T1000 (cell line): ENCODE measurements around the gene CHST8.
"Not testable (repeated sequence)": the region's sequence is repeated elsewhere in the genome, so short reads cannot be mapped to it uniquely, and the experiment has no call there.

Experiments used
- DNase-seq: peaks from one replicate; lab custom pipeline; 2025; ENCODE audit warnings: mixed read lengths; lab: John Stamatoyannopoulos, UW

The CHST8 gene

GRCh38 chr19:33621811-33622504, at the start of gene CHST8:
CHST8 (plus strand) TSS chr19:33621953; CDS start chr19:33689262, 67,309 bp downstream.
- DNase-seq = no peak

DNA sequence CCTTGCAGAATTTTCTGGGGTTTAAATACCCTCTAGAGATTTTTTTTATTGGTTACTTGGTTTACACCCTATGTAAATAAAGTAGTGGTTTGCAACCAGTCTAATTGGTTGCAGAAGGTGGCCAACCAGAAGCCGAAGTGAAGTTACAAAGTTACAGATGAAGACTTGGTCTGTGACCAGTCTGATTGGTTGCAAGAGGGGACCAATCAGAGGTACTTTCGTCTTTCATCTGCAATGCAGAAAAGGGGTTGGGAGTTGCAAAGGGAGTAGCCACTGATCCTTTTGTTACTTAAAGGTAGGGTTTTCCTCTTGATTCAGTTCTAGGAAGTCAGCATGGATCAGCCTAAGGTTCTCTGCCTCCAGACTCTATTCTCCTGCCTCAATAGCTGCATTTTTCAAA, 48.8 kb upstream of the CHST8 start:
- no peak for DNase-seq

GRCh38 chr19:33574824-33575223, 46.9 kb upstream of the CHST8 start:
- no peak for DNase-seq

DNA sequence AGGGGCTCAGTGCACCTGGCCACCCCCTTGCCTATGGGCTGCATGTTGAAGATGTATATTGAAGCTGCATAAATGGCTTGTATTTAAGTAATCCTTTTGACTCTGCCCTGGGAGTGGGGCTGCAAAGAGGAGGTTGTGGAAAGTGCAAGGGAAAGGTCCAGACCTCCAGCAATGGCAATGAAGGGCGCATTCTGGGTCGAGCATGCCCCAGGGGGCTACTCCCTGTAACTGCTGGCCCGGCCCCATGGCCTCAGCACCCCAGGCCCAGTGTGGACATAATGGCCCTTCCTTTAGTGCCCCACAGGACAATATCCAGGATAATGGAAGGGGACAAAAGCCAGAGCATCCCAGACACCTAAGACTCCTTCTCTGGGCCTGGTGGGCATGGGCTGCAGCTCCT, 43.1 kb upstream of the CHST8 start:
- DNase-seq = no peak

DNA sequence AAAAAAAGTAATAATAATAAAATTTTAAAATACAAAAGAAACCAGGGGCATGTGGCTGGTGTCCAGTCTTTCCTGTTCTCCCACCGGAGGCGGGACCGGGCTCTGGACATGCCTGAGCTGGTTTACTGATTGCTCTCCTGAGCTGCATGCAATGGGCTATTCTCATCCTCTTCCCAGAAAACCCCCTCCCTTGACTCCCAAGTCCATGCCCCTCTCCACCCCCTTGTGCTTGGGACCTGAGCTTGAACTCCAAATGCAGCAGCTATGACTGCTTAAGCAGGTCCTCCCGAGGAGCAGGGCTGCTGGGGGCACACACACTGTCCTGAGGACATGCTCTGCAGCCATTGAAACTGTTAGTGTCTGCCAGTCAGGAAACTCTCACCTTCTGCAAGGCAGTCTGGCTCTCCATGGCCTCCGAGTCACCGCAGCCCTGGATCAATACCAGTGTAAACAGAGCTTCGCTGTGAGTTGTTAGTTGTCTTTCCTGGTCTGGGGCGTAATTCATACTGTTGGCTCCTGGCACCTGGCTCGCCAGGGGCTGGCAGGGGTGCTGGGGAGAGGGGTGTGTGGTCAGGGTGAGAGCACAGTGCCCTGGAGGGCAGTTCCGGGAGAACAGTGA, 41.6 kb upstream of the CHST8 start:
- no peak for DNase-seq

DNA sequence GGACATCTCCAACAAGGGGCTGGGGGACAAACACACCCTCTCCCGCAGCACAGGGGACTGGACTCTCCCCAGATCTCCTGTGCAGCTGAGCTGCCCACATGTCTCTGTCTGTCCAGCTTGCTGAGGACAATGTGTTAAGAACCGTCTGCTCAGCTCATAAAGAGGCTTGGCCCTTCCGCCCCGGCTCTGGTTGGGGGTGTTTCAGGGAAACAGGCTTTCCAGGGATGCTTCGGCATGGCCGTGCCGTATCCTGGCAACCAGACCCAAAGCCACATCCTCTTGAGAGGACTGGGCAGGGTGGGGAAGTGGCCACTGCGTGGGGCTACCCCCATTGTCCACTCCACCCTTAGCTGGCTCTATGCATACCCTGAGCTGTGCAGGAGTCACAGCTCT, 41.1 kb upstream of the CHST8 start:
- DNase-seq = no peak

GRCh38 chr19:33582914-33583313, 38.8 kb upstream of the CHST8 start:
- no peak for DNase-seq

GRCh38 chr19:33587150-33587549, 34.6 kb upstream of the CHST8 start:
- DNase-seq = no peak

DNA sequence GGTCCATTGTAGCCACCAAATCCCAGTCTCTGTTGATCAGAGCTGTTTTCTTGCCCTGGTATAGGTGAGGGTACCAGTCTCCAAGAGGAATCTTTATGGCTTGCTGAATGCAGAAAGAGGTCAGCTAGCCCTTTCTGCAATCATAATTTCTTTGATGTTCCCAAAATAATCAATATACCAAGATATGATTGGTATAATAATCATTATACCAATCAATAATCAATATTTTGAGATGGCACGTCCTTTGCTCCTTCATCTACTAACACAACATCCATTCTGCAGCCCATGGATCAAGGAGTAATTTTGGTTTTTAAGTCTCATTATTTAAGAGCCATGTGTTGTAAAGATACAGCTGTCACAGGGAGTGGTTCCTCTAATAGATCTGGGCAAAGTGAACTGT, 31.5 kb upstream of the CHST8 start:
- no peak for DNase-seq

GRCh38 chr19:33595783-33596182, 26.0 kb upstream of the CHST8 start:
- DNase-seq = no peak

DNA sequence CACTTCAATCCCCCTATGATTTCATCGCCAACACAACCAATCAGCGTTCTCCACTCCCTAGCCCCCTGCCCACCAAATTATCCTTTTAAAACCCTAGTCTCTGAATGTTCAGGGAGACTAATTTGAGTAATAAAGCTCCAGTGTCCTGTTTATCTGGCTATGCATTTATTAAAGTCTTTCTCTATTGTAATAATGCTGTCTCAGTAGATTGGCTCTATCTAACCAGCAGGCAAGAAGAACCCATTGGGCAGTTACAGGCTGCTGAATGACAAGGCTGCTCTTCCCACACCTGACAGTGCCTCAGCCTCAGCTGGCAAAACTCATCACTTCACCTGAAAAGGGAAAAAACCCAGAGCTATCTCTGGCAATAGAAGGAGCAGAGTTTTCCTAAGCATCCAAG, 20.2 kb upstream of the CHST8 start:
- DNase-seq = no peak

DNA sequence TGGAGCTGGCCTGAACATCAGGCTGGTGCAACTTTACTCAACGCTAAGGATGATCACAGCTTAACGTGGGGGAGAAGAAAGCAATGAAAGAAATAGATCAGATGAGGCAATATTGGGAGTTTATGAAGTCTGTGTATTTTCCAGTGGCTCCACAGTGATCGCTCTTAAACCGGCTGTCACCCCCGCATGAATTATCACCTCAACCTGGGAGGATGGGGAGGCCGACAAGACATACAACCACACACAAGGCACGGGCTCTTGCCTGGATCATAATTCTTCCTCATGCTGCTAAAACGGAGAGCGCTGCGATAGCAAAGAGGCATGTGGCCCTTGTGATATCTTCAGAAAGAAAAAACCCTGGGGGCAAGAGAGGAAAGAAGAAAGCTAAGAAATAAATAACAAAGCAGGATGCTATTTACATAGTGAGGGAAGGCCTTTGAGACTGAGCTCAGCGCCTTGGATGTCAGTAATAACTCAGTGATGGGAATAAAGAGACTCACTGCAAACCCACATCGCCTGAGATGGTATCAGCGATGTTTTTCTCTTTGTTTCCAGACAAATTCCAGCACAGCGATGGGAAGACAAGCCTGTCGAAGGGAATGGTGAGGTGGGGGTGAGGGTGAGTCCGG, 19.1 kb upstream of the CHST8 start:
- DNase-seq = no peak

GRCh38 chr19:33603377-33603776, 18.4 kb upstream of the CHST8 start:
- no peak for DNase-seq

DNA sequence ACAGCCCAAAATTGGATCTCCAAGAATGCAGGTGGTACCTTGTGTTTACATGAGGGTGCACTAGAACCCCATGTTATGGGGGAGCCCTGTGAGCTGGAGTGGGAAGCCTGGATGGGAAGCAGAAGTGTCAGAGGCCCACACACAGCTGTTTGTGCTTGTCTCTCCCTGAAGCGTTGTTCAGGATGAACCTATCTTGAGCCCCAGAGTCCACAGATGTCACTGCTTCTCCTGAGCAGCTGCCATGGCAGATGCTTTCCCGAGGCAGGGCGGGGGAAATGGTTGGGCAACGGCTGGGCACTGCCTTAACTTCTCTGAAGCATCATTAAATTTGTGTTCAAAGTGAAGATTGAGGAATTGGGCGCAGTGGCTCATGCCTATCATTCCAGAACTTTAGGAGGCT, 17.1 kb upstream of the CHST8 start:
- no peak for DNase-seq

DNA sequence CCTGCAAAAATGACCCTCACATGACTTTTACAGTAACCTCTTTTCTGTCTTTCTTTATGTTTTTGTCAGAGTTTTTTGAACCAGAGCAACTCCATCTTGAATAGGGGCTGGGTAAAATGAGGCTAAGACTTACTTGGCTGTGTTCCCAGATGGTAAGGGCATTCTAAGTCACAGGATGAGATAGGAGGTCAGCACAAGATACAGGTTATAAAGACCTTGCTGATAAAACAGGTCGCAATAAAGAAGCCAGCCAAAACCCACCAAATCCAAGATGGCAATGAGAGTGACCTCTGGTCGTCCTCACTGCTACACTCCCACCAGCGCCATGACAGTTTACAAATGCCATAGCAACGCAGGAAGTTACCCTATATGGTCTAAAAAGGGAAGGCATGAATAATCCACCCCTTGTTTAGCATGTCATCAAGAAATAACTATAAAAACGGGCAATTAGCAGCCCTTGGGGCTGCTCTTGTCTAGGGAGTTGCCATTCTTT, 15.9 kb upstream of the CHST8 start:
- not testable (repeated sequence) for DNase-seq

- DNase-seq = no peak
These were observed 15.2 kb upstream of the CHST8 start for GRCh38 chr19:33606556-33606955.

DNA sequence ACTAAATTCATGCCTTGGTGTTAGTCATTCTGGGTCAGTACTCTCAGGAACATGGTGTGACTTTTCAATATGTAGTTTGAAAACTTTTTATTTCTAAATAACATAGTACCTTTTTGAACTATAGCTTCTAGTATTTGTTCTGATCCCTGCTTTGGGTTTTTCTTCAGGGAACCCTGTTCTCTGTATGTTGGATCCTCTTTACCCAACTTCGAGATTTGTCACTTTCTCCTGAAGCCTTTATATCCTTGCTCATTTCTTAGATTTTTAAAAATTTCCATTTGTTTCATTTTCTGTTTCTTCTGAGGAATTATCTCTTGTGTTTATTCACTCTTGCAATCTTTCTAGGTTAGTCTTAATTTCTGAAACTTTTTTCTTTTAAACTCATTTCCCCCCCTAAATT, 12.4 kb upstream of the CHST8 start:
- no peak for DNase-seq

DNA sequence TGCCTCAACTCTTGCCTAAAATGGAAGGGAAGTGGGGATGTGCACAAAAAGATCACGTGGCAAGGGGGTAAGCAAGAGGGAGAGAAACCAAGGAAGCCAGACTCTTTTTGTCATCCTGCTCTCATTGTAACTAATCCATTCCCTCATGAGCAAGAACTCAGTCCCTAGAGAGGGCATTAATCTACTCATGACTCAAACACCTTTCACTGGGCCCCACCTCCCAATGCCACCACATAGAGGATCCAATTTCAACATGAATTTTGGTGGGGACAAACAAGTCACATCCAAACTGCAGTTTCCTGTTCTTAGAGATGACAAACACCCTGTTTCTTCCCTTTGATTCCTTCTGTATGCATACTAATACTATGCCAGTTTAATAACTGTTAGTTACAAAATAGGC, 11.2 kb upstream of the CHST8 start:
- no peak for DNase-seq

DNA sequence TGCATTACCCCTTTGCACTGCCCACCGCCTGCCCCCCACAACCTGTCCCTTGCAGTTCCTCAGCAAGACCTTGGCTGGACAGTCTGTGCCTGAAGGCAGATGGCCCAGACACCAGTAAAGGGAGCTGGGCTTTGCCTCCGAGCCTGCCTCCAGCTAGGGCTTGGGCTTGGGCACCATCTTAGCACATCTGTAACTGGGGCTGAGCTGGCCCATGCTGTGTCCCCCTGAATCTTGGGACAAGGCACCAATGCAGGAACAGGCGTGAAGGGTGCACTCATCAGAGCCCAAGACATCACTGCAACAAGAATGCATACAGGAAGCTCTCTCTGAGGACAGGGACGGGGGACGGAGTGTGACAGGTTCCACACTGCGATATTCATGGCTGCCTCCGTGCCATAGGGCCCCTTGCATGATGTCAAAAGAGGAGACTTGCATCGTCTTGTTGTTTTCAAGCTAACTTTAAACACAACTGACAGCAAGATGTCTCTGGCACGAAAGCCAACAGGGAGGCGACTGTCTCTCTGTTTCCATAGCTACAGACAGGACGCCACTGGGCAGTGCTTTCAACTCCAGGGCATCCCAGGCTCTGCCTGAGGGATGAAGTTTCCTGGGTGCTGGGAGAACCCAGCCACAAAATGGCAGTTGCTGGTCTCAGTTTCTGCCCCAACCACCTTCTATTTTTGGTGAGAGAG, 8.7 kb upstream of the CHST8 start:
- DNase-seq = no peak

- no peak for DNase-seq
These were observed 8.1 kb upstream of the CHST8 start for GRCh38 chr19:33613620-33614000.

DNA sequence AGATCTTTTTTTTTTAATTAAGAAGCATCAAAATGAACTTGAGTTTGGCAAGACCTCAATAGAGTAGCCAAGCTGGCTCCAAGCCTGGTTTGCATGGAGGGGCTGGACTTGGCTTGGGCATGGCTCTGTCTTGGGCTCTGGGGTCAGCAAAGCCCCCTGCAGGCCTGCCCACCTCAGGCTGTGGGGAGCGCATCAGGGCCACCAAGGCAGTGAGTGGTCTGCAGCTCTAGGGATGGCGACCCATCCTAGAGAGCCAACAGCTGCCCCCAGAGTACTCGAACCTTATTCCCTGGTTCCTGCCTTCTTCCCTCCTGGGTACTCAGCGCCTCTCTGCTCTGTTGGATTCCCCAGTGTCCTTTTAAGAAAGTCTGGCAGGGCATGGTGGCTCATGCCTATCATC, 5.4 kb upstream of the CHST8 start:
- no peak for DNase-seq

- no peak for DNase-seq
These were observed 4.9 kb upstream of the CHST8 start for GRCh38 chr19:33616857-33617256.

GRCh38 chr19:33618363-33618762, 3.4 kb upstream of the CHST8 start:
- DNase-seq = not testable (repeated sequence)
